Measurements from ENCODE around the gene CATSPERD.
"Not testable (repeated sequence)": the region's sequence is repeated elsewhere in the genome, so short reads cannot be mapped to it uniquely, and the experiment has no call there.

Gene CATSPERD

DNA sequence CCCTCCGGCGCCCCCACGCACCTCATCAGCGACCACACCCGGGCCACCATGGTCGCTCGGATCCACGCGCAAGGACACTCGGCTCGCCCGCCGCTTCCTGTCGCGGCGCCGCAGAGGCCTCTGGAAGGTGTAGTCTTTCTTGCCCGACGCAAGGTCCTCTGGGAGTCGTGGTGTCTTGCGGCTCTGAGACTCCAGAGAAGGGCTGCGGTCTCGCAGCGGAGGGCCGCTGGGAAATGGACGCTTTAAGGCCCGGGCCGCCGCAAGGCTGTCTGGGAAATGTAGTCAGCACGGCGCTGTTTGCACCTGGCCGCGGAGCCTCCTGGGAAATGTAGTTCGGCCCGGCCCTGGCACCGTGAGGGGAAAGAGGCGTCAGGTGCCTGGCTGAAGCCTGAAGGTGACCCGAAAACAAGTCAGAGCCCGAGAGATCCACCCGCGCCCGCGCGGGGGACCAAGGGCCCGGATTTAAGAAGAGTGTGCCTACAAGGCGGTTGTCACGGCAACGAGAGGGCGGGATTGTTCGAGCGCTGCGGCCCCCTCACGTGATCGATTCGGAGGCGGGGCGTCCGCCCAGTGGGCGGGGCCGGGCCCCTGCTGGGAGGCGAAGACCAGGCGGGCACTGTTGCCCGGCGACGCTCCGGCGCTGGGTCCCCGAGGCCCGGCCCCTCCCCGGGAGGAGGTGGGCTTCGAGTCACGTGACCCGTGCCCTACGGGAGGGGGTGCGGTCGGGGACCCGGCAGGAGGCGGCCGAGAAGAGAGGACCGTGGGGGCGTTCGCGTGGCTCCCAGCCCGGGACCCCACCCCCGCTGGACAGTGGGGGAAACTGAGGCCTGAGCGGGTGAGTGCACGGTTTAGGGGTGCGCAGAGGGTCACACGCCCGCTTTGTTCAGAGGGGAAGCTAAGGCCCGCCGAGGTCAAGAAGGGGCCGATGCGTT lies 39.7 kb upstream of the CATSPERD start, which contains the start of the genes HSD11B1L and MICOS13:
HSD11B1L (plus strand) TSS at position 591 of the 932 bp plus-strand sequence. CDS start 3,806 bp downstream, outside the sequence.
MICOS13 (minus strand) TSS at position 80 of the 932 bp plus-strand sequence; CDS start at position 50, 30 bp downstream.
- H3K4me3 ChIP-seq (ENCODE audit: low read length), result peak within 1 kb of the TSS; percentile 85

DNA sequence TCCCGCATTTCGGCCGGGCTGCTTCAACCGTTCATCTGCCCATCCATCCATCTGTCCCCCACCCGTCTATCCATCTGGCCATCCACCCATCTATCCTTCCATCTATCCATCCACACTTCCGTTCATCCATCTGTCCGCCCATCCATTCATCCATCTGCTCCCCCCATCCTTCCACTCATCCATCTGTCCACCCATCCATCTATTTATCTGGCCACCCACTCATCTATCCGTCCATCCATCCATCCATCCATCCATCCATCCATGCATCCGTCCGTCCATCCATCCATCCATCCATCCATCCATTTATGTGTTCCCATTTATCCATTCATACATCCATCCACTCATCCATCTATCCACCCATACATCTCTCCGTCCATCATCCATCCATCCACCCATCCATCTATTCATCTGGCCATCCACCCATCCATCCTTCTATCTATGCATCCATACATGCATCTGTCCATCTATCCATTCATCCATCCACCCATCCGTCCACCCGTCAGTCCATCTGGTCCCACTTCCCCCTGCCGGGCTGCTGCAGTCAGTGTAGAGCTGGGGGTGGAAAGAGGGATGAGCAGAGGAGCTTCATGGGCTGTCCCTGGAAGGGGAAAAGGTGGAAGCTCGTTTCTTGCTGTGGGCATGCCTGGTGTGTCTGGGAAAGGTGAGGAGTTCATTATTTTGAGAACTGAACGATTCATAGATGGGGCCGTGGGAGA lies 38.9 kb upstream of the CATSPERD start:
- peak overlapping the region; percentile 55; the same call in 1 of the 2 replicates for H3K4me3 ChIP-seq (ENCODE audit: low read length)
- no peak for TF ChIP-seq ZNF274 (IDR thresholded peaks at IDR 0.05; ENCODE audit: low read depth, low read length)

More for the DNA sequence above, 39.7 kb upstream of the CATSPERD start, which contains the start of the genes HSD11B1L and MICOS13:
- TF ChIP-seq ZNF274 (IDR thresholded peaks at IDR 0.05; ENCODE audit: low read depth, low read length), result no peak

DNA sequence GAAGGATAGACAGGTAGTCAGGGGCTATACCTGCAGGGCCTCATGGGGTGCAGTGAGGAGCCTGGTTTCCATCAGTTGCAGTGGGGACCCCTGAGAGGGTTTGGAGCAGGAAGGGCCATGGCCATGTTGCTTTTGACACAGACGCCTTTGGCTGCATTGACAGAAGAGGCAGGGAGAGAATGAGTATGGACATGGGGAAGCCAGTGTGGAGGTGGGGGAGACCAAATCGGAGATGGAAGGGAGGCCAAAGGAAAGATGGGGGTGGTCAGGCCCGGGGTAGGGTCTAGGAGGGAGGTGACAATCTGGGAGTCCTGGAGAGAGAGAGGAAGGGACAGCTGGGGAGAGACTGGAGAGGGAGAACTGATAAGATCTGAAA lies 38.3 kb upstream of the CATSPERD start:
- no peak for TF ChIP-seq ZNF274 (IDR thresholded peaks at IDR 0.05; ENCODE audit: low read depth, low read length)
- no peak overlapping the region for H3K4me3 ChIP-seq (ENCODE audit: low read length)

DNA sequence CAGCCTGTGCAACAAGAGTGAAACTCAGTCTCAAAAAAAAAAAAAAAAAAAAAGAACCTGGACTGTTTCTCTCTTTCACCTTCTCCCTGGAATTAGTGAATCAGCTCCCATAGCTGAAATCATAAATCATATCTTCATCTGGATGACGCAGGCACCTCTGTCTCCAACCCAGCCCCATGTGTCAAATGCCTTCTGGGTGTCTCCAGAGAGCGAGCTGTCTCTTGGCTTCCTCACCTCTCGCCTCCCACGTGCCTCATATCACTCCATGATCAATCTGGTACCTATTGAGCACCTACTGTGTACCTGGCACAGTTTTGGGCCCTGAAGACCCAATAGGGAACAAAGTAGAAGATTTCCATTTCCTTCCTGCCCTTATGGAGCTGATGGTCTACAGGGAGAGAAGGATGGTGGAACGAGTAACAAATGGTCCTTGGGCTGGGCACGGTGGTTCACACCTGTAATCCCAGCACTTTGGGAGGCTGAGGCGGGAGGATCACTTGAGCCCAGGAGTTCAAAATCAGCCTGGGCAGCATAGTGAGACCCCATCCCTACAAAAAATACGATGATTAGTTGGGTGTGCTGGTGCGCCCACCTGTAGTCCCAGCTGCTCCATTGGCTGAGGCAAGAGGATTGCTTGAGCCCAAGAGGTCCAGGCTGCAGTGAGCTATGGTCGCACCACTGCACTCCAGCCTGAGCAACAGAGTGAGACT lies 37.1 kb upstream of the CATSPERD start:
- TF ChIP-seq ZNF274 (IDR thresholded peaks at IDR 0.05; ENCODE audit: low read depth, low read length), result no peak

DNA sequence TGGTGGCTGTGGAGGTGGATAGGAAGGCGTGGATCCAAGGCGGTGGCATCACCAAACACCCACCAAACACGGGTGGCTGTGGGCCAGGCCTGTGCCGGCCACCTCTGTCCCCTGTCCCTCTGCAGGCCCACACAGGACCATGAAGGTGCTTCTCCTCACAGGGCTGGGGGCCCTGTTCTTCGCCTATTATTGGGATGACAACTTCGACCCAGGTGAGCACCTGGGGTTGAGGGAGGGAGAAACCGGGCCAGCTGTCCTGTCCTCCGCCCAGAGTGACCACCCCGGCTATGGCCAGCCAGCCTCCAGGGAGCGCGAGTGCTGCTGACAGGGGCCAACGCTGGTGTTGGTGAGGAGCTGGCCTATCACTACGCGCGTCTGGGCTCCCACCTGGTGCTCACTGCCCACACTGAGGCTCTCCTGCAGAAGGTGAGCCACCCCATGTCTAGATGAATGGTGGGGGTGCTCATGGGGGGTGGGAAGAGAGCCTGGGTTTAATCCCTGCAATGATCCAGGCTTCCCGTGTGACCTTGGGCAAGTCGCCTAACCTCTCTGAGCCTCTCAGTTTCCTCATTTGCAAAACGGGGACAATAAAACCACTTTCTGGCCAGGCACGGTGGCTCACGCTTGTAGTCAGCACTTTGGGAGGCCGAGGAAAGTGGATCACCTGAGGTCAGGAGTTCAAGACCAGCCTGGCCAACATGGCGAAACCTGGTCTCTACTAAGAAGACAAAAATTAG lies 35.6 kb upstream of the CATSPERD start:
- no peak for TF ChIP-seq ZNF274 (IDR thresholded peaks at IDR 0.05; ENCODE audit: low read depth, low read length)
- H3K4me3 ChIP-seq (ENCODE audit: low read length), result no peak overlapping the region

More for the DNA sequence above, 37.1 kb upstream of the CATSPERD start:
- no peak overlapping the region for H3K4me3 ChIP-seq (ENCODE audit: low read length)

DNA sequence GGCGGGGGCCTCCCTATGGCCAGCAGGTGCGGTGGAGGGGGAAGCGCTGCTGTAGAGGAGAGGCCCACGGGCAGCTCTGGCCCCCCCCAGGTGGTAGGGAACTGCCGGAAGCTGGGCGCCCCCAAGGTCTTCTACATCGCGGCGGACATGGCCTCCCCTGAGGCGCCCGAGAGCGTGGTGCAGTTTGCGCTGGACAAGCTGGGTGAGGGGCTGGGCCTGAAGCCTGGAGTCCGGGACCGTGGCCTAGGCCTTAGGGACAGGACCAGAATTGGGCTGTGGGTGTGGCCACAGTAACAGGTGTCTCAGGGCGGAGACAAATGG lies 34.2 kb upstream of the CATSPERD start:
- H3K4me3 ChIP-seq (ENCODE audit: low read length), result peak overlapping the region; percentile 59; the same call in 1 of the 2 replicates
- TF ChIP-seq ZNF274 (IDR thresholded peaks at IDR 0.05; ENCODE audit: low read depth, low read length), result no peak

DNA sequence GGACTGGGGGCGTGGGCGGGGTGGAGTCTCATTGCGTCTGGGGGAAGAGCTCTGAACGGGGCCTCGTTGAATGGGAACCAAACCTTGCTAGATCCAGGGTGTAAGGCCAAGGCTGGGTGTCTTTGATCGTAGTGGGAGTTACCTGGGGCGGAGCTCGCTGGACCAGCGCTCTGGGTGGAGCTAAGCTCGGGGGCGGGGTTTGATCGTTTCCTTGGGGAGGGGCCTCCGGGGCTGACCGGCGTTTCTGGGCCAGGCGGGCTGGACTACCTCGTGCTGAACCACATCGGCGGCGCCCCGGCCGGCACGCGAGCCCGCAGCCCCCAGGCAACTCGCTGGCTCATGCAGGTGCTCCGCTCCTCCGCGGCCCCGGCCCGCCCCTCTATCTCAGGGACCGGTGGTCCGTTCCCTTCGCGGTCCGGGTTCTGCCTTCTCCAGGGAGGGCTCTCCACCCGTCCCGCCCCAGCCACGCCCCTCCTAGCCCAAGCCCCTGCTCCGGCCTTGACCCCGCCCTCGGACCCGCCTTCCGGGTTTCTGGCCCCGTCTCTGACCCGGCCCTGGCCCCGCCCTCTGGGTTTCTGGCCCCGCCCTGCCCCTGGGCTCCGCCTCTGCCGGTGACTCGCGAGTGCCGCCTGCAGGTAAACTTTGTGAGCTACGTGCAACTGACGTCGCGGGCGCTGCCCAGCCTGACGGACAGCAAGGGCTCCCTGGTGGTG lies 33.6 kb upstream of the CATSPERD start:
- no peak for TF ChIP-seq ZNF274 (IDR thresholded peaks at IDR 0.05; ENCODE audit: low read depth, low read length)

DNA sequence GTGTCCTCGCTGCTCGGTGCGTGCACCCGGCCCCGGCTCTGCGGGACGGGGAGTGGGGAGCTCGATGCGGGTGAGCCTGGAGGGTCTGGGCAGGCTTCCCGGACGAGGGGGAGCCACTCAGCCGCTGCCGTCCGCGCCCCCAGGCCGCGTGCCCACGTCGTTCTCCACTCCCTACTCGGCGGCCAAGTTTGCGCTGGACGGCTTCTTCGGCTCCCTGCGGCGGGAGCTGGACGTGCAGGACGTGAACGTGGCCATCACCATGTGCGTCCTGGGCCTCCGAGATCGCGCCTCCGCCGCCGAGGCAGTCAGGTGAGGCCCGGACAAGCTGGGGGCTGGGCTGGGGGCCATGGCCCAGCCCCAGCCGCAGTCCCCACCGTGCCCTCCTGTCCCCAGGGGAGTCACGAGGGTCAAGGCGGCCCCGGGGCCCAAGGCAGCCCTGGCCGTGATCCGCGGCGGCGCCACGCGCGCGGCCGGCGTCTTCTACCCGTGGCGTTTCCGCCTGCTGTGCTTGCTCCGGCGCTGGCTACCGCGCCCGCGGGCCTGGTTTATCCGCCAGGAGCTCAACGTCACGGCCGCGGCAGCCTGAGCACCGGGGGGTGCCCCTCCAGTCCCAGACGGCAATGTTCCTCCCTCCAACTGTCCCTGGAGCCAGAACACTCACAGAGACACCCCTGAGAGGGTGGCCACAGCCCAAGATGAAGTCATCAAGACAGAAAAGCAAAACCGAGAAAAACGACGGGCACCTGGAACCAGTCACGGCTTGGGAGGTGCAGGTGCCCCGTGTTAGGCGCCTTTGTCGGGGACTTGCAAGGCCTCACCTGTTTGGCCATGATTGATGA lies 32.9 kb upstream of the CATSPERD start:
- H3K4me3 ChIP-seq (ENCODE audit: low read length), result no peak overlapping the region; the same call in 1 of the 2 replicates

More for the DNA sequence above, 33.6 kb upstream of the CATSPERD start:
- peak overlapping the region; percentile 59; the same call in 1 of the 2 replicates for H3K4me3 ChIP-seq (ENCODE audit: low read length)

DNA sequence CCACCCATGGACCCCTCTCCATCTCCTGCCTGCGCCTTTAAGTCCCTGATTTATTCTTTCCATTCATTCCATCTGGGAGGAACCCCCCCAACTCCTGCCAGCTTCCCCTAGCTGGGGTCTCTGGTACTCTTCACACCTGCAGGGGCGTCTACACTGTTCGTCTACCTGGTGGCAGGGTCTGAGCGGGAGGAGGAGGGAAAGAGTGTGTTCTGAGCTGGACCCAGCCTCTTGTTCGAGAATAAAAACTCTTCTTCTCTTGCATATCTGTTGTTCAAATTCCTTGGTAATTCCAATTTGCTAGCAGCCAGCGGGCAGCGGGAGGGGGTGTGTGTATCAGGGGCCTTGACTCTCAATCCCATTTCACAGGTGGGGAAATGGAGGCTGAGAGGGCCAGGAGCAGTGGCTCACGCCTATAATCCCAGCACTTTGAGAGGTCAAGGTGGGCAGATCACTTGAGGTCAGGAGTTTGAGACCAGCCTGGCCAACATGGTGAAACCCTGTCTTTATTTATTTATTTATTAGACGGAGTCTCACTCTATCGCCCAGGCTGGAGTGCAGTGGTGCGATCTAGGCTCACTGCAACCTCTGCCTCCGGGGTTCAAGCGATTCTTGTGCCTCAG lies 32.1 kb upstream of the CATSPERD start:
- H3K4me3 ChIP-seq (ENCODE audit: low read length), result not testable (repeated sequence)

More for the DNA sequence above, 32.9 kb upstream of the CATSPERD start:
- TF ChIP-seq ZNF274 (IDR thresholded peaks at IDR 0.05; ENCODE audit: low read depth, low read length), result no peak

DNA sequence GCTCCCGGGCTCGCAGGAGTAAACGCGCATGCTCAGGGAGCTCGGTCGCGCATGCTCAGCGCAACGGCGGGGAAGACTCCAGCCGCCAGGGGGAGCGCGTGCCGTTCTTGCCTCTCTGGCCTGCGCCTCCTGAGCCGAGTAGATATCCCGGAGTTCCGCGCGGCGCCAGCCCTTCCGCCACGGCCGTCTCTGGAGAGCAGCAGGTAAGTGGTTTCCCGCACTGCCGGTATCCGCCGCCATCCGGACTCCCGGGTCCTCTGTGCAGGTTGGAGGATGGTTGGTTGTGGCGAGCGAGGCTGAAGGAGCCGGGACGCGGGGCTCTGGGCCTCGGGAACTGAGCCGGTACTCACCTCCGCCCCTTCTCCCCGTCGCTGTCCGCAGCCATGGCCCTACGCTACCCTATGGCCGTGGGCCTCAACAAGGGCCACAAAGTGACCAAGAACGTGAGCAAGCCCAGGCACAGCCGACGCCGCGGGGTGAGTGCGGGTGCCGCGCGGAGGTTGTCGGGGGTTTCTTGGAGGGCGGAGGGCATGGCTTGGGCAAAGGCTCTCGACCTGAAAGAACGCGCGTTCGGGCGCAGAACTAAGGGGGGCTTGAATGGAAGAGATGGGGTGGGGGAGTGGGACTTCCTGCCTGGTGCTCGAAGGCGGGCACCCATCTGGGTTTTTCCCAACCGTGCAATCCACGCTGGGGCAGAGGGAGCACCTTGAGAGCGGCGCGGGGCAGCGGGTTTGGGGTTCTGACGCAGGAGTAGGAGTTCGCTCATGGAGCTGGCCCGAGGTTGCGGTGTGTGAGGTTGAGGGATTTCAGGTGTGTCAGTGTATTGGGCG lies 30.1 kb upstream of the CATSPERD start, which contains the start of gene RPL36:
RPL36 (plus strand) TSS at position 171 of the 830 bp plus-strand sequence; CDS start at position 384, 213 bp downstream.
- no peak for TF ChIP-seq ZNF274 (IDR thresholded peaks at IDR 0.05; ENCODE audit: low read depth, low read length)
- peak within 1 kb of the TSS; percentile 90 for H3K4me3 ChIP-seq (ENCODE audit: low read length)
